Activated T-helper 1 cell treated with anti-CD3 and anti-CD28 coated beads, Interleukin-12 subunit alpha, Interleukin-12 subunit beta, Interleukin-2, Interleukin-4 antibody, amounts not matched to agents 30 ng/mL and 10 ng/mL and 1 ng/mL, durations not matched to agents 14 hours and 24 hours and 36 hours (primary cell): ENCODE measurements around the gene TCP1. TPM values are rescaled to one million over a fixed set of nuclear protein-coding genes. Genes with fewer than 3 reads are reported as not detected.
"Not testable (repeated sequence)": the region's sequence is repeated elsewhere in the genome, so short reads cannot be mapped to it uniquely, and the experiment has no call there.

Experiments
- DNase-seq: peaks from one replicate; pipeline ENCODE4 v3.0.0; 2021; ENCODE audit warnings: low spot score
- H3K27ac Mint-ChIP-seq: one replicate; pipeline ENCODE4 v1.8.0; 2021; ENCODE audit warnings: mild to moderate bottlenecking, mixed read lengths
- H3K27me3 Mint-ChIP-seq: one replicate; pipeline ENCODE4 v1.8.0; 2022; ENCODE audit warnings: mild to moderate bottlenecking, moderate library complexity, mixed read lengths; ENCODE audit not compliant: insufficient read depth
- H3K36me3 Mint-ChIP-seq: one replicate; pipeline ENCODE4 v1.8.0; 2021; ENCODE audit warnings: low read depth, mixed read lengths
- H3K4me1 Mint-ChIP-seq: one replicate; pipeline ENCODE4 v1.8.0; 2021; ENCODE audit warnings: low read depth, mixed read lengths
- H3K4me3 Mint-ChIP-seq: one replicate; pipeline ENCODE4 v1.8.0; 2021; ENCODE audit warnings: mild to moderate bottlenecking, moderate library complexity, mixed read lengths
- H3K9me3 Mint-ChIP-seq: one replicate; pipeline ENCODE4 v1.8.0; 2021; ENCODE audit warnings: mixed read lengths
- intact Hi-C: fragments of 100-400 bp; cut with micrococcal nuclease; formaldehyde crosslinking; loops from one replicate; pipeline ENCODE4 v1.15.1; 2024
- total RNA-seq: library from RNA; stranded (reverse); gene quantifications from 2 replicates; pipeline ENCODE4 v1.2.3, GENCODE V29; 2022

The TCP1 gene
- total RNA-seq, 1 donor from 2014 or later, result 454 TPM

DNA sequence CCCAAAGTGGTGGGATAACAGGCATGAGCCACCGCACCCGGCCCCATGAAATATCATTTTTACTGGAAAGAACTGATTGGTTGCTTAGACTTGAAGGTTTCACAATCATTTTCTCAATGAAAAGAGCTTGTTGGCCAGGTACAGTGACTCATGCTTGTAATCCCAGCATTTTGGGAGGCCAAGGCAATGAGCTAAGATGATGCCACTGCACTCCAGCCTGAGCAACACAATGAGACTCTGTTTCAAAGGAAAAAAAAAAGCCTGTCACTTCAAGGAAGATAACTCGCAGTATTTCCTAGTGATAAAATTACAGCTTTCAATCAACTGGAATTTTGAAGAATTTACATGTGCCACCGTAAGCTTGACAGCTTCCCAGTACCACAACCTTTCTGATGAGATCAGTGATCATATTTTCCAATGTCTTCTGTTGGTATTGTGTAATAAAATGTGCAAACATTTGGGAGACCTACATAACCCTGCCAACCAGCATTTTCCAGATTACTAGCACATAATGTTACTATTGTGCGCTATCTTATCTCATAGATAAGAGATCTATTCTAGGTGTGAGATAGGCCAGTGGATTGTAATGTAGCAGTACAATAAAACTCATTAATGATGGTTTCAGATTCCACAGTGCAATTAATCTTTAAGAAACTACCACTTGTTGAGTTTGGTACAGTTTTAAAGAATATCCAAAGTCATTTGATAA is 17.9 kb upstream of the TCP1 start:
- Mint-ChIP-seq H3K9me3 (no peaks in the 10 kb centered on the region), H3K36me3 (peaks cover 2% of the 10 kb centered on the region), H3K4me3 (no peak overlapping the region), H3K4me1 (no peaks in the 10 kb centered on the region), H3K27me3 (no peaks in the 10 kb centered on the region), H3K27ac (no peak overlapping the region)
- DNase-seq, result no peak
- intact Hi-C loops, result no loop called here

DNA sequence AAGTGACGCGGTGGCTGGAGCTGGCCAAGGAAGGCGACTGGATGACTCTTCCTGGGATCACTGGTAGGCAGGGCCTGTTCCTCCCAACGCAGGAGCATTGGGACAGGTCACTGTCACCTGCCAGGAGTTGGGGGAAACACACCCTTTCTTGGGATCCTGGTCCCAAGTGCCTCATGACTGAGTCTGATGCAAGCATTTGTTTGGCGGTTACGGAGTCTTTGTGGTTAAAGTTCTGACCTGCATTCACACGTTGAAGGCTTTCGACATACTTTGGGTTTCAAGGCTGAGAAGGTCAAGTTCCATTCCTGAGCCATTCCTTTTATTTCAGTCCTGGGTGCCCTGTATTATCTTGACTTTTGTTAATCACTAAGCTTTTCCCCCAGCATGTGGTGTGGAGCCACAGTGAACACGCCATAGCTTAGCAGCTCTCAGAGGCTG is 16.6 kb upstream of the TCP1 start:
- intact Hi-C loops, result no loop called here
- no peak overlapping the region for H3K27ac Mint-ChIP-seq
- DNase-seq, result no peak
- peaks cover 2% of the 10 kb centered on the region for H3K36me3 Mint-ChIP-seq
- H3K4me3 Mint-ChIP-seq, result no peak overlapping the region
- H3K27me3 Mint-ChIP-seq, result no peaks in the 10 kb centered on the region
- H3K4me1 Mint-ChIP-seq, result no peaks in the 10 kb centered on the region
- no peaks in the 10 kb centered on the region for H3K9me3 Mint-ChIP-seq

DNA sequence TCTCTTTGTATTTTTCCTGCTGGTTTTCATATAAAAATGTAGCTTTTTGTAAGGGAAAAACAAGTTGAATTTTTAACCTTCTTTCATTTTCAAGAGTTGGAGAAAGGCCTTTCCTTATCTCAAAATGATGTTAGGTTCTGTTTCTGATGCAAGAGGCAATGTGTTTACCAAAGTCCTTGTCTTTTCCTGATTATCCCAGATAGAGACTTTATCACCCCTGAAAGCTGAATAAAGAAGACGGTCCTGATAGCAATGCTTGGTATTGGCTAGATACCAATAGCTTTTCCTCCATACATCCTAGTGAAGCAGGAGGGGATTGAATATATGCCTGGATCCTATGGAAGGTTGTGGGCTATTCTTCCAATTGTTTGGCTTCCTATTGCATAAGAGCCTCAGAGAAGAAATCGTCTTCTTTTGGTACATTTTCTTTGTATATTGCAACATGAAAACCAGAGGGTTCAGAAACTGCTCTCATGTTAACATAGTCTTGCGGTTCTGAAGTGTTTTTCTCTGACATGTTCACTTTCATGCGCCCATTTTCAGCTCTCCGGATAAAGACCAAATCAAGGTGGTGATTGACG is 16.1 kb upstream of the TCP1 start:
- intact Hi-C loops, result no loop called here
- H3K4me3 Mint-ChIP-seq, result no peak overlapping the region
- H3K36me3 Mint-ChIP-seq, result peaks cover 2% of the 10 kb centered on the region

DNA sequence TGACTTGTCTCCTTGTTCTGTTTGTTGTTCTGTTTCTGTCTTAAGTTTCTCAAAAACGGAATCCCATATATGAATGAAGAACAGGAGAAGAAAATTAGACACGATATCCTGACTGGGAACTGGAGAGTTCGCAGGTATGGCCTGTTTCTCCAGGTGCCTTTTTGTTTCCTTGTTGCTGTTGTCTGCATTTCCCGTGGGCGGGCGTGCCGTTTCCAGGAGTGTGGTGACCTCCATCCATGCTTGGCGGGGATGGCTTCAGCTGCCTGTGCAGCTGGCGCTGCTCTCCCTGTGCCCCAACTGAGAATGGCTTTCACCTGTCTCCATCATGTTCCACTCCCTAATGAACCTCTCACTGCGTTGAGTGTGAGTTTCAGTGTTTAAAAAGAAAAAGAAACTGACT is 15.1 kb upstream of the TCP1 start:
- no peaks in the 10 kb centered on the region for H3K4me1 Mint-ChIP-seq

More for the DNA sequence above, 16.1 kb upstream of the TCP1 start:
- no peaks in the 10 kb centered on the region for H3K27me3 Mint-ChIP-seq
- no peak overlapping the region for H3K27ac Mint-ChIP-seq
- H3K9me3 Mint-ChIP-seq, result no peaks in the 10 kb centered on the region
- DNase-seq, result no peak
- no peaks in the 10 kb centered on the region for H3K4me1 Mint-ChIP-seq

DNA sequence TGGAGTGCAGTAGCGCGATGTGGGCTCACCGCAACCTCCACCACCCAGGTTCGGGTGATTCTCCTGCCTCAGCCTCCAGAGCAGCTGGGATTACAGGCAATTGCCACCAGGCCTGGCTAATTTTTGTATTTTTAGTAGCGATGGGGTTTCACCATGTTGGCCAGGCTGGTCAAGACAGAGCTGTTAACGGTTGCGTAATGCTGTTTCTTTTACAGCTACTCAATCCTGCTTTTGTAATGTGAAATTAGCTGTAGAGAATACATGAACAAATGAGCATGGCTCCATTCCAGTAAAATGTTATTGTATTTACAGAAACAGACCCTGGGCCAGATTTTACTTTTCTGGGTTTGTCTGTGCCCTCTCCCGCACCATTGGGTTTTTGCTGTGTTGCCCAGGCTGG is 12.5 kb upstream of the TCP1 start:
- intact Hi-C loops, result no loop called here
- H3K4me3 Mint-ChIP-seq, result no peak overlapping the region
- DNase-seq, result no peak
- no peaks in the 10 kb centered on the region for H3K27me3 Mint-ChIP-seq
- peaks cover 24% of the 10 kb centered on the region for H3K36me3 Mint-ChIP-seq
- H3K9me3 Mint-ChIP-seq, result no peaks in the 10 kb centered on the region
- peaks cover 15% of the 10 kb centered on the region for H3K4me1 Mint-ChIP-seq
- no peak overlapping the region for H3K27ac Mint-ChIP-seq

More for the DNA sequence above, 15.1 kb upstream of the TCP1 start:
- Mint-ChIP-seq H3K9me3 (no peaks in the 10 kb centered on the region), H3K4me3 (no peak overlapping the region), H3K36me3 (peaks cover 2% of the 10 kb centered on the region), H3K27ac (no peak overlapping the region), H3K27me3 (no peaks in the 10 kb centered on the region)
- DNase-seq, result no peak
- intact Hi-C loops, result no loop called here

DNA sequence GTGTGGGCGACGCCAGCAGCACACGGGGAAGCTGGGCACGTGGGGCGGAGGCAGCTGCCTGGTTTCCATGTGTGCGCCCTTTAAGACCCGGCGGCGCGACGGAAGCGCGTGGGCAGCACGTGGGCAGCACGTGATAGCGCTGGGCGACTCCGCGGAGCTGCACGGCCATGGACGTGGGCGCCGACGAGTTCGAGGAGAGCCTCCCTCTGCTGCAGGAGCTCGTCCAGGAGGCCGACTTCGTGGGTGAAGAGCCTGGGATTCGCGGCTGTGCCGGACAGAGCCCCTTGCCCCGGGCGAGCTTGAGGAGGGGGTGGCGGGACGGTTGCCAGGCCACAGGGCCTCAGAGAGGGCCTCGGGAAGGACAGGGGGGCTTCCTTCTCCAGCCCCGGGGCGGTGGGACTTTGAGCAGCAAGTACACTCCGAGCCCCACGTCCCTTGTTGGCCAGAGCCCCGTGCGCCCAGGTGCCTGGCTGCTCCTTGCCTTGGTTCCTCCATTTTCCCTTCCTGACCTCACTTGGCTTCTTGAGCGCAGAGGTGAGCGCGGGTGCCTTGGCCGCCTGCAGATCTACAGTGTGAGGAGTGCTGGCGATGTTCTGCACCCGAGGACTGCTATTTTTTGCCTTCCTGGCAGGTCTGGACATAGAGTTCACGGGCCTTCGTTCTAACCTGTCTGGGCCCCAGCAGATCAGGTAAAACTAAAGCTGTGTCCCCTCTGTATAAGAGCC is 10.9 kb upstream of the TCP1 start, which contains the start of gene PNLDC1:
TSS of gene PNLDC1 (plus strand) at position 136 of the 725 bp plus-strand sequence. CDS start at position 168, 32 bp downstream.
- Mint-ChIP-seq H3K36me3 (peaks cover 28% of the 10 kb centered on the region), H3K4me1 (peaks cover 17% of the 10 kb centered on the region), H3K27me3 (no peaks in the 10 kb centered on the region), H3K9me3 (no peaks in the 10 kb centered on the region), H3K27ac (no peak within 1 kb of the TSS), H3K4me3 (no peak within 1 kb of the TSS)
- intact Hi-C loops, result no loop called here
- no peak for DNase-seq

DNA sequence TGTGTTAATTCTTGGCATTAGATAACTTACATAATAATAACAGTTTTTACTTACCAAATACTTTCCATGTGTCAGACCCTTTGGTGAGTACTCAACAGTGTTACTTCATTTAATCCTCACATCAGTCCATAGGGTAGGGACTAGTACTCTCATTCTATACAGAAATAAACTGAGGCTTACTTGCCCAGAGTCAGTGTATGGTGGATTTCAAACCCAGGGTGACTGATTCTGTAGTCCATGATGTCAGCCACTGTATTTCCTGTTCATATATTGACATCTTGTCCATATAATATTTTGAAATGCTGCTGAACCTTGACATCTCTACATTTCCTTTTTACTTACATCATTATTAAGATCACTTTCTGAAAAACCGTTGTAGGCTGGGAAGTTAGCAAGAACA is 8.2 kb upstream of the TCP1 start:
- intact Hi-C loops, result loop anchor here (10.0 kb wide), 1 partner anchor 427 kb away; no protein-coding TSS in a partner anchor
- Mint-ChIP-seq H3K27ac (no peak overlapping the region), H3K9me3 (no peaks in the 10 kb centered on the region), H3K4me1 (peaks cover 29% of the 10 kb centered on the region), H3K4me3 (no peak overlapping the region), H3K27me3 (no peaks in the 10 kb centered on the region), H3K36me3 (peaks cover 41% of the 10 kb centered on the region)
- no peak for DNase-seq

DNA sequence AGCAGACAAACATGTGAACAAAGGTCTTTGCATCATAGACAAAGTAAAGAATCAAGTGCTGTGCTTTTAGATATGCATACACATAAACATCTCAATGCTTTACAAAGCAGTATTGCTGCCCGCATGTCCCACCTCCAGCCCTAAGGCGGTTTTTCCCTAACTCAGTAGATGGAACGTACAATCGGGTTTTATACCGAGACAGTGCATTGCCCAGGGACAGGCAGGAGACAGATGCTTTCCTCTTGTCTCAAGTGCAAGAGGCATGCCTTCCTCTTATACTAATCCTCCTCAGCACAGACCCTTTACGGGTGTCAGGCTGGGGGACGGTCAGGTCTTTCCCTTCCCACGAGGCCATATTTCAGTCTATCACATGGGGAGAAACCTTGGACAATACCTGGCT is 5.6 kb upstream of the TCP1 start:
- H3K9me3 Mint-ChIP-seq, result not testable (repeated sequence)
- intact Hi-C loops, result loop anchor here (5.0 to 10.0 kb wide), 2 partner anchors 430 to 688 kb away; no protein-coding TSS in a partner anchor

DNA sequence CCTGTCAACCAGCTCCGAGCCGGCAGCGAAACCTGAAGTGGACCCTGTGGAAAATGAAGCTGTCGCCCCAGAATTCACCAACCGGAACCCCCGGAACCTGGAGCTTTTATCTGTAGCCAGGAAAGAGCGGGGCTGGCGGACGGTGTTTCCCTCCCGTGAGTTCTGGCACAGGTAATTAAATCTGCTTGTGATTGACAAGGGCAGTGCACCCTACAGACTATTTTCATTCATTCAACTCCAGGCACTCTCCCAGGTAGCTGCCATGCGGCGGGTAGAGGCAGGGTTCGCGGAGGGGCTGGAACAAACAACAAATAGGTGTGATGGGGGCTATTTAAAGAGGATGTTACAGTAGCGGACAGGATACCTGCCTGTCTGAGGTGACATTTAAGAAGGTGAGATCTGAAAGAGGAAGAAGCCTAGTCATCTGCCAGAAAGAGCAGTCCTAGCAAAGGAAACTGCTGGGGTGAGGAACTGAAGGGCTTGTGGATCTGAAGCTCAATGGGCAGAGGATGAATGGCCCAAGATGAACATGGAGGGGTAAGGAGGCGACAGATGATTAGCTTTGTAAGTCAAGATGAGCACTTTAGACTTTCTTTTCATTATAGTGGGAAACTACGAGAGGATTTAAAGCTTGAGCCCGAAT is 1.7 kb upstream of the TCP1 start:
- no peaks in the 10 kb centered on the region for H3K9me3 Mint-ChIP-seq
- H3K4me1 Mint-ChIP-seq, result peaks cover 54% of the 10 kb centered on the region
- H3K27ac Mint-ChIP-seq, result peak overlapping the region; percentile 98
- peaks cover 51% of the 10 kb centered on the region for H3K36me3 Mint-ChIP-seq
- intact Hi-C loops, result loop anchor here (1.0 to 10.0 kb wide), 6 partner anchors 140 to 684 kb away; no protein-coding TSS in a partner anchor
- H3K27me3 Mint-ChIP-seq, result no peaks in the 10 kb centered on the region
- H3K4me3 Mint-ChIP-seq, result peak overlapping the region; percentile 96
- no peak for DNase-seq

More for the DNA sequence above, 5.6 kb upstream of the TCP1 start:
- not testable (repeated sequence) for DNase-seq, H3K27me3 Mint-ChIP-seq, H3K4me3 Mint-ChIP-seq, H3K27ac Mint-ChIP-seq
- Mint-ChIP-seq H3K4me1 (peaks cover 47% of the 10 kb centered on the region), H3K36me3 (peaks cover 56% of the 10 kb centered on the region)

DNA sequence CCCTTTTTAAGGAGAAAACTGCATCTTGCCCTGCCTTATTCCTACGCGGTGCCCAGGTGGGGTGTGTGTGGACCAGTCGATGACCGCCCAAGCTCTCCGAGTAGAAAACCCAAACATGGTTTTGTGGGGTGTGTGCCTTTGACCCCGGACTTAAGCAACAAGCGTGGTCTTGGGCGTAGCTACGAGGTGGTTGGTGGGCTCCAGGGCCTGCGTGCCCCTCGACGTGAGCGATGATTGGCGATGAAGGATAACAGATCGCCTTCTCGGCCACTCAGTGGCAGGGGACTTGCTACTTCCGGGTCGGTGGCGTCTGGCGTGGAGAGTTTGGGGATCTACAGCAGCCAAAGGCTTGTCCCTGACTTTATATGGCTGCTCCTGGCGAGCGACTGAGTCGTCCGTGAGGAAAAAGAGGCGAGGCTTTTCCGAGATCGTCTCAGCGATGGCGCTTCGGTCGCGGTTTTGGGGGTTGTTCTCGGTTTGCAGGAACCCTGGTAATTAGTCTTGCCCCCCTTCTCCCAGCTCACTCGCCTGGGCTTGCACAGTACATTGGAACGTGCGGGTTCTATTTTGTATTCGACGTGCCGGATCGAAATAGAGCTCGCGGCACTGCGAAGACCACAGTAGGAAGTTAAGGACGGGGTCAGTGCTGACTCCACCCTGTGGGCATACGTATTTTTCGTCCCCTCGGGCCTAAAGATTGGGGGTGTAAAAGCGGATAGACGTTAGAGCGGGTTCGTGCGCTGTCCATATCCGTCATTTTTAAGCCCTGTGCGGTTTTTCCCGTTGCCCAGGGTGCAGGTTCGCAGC is 950 bp upstream of the TCP1 start, which contains the start of gene MRPL18:
TSS of gene MRPL18 (plus strand) at position 319 of the 807 bp plus-strand sequence. CDS start at position 440, 121 bp downstream.
- intact Hi-C loops, result loop anchor here (1.0 to 10.0 kb wide), 6 partner anchors 141 to 683 kb away; no protein-coding TSS in a partner anchor
- Mint-ChIP-seq H3K4me1 (peaks cover 61% of the 10 kb centered on the region), H3K27me3 (no peaks in the 10 kb centered on the region), H3K36me3 (peaks cover 56% of the 10 kb centered on the region), H3K4me3 (peak within 1 kb of the TSS; percentile 96), H3K9me3 (no peaks in the 10 kb centered on the region), H3K27ac (peak within 1 kb of the TSS; percentile 98)
- DNase-seq, result peak; percentile 87

DNA sequence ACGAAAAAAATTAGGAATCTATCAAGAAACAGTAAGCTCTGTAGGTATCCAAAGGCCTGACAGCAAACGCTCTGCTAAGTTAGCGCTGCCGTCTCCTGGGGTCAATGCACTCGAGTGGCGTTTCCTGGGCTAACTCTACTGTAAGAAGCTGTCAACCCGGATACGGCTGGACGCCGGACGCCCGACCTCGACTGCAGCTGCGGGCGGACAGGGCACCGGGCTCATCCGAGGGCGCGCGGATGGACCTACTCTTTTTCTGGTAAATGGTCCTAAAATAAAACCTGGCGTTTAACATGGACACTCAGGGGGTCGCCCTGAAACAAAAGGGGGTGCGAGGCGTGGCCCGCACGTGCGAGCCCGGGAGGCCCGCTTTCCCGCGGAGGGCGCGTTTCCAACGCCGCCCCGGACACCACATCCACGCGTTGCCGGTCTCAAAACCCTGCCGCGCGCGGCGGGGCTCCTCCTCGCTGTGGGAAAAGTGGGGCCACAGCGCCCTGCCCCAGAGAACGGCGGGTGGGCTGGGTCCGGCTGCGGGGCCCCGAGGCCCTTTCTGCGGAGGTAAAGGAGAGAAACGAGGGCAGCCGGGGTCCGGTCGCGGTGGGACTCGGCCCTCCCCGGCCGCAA is 537 bp downstream of the TCP1 start:
- peaks cover 55% of the 10 kb centered on the region for H3K36me3 Mint-ChIP-seq
- peak overlapping the region; percentile 86 for H3K27ac Mint-ChIP-seq
- DNase-seq, result peak; percentile 15
- H3K4me1 Mint-ChIP-seq, result peaks cover 61% of the 10 kb centered on the region
- H3K27me3 Mint-ChIP-seq, result no peaks in the 10 kb centered on the region
- no peaks in the 10 kb centered on the region for H3K9me3 Mint-ChIP-seq
- peak overlapping the region; percentile 96 for H3K4me3 Mint-ChIP-seq
- intact Hi-C loops, result loop anchor here (1.0 to 5.0 kb wide), 7 partner anchors 27 to 972 kb away; partner anchors contain the start of genes ACAT2, EZR, SOD2 and WTAP
